GM19099 (cell line): ENCODE results near the gene BRSK2.

Experiments
- POLR2A ChIP-seq: IDR thresholded peaks from 3 replicates; pipeline ENCODE4 v1.6.1; 2011; ENCODE audit warnings: low read depth; ENCODE audit not compliant: insufficient read length; ENCODE audit errors: extremely low read depth

The BRSK2 gene

GRCh38 chr11:1500466-1501420, 111.0 kb downstream of the BRSK2 start:
- no peak for TF ChIP-seq POLR2A

DNA sequence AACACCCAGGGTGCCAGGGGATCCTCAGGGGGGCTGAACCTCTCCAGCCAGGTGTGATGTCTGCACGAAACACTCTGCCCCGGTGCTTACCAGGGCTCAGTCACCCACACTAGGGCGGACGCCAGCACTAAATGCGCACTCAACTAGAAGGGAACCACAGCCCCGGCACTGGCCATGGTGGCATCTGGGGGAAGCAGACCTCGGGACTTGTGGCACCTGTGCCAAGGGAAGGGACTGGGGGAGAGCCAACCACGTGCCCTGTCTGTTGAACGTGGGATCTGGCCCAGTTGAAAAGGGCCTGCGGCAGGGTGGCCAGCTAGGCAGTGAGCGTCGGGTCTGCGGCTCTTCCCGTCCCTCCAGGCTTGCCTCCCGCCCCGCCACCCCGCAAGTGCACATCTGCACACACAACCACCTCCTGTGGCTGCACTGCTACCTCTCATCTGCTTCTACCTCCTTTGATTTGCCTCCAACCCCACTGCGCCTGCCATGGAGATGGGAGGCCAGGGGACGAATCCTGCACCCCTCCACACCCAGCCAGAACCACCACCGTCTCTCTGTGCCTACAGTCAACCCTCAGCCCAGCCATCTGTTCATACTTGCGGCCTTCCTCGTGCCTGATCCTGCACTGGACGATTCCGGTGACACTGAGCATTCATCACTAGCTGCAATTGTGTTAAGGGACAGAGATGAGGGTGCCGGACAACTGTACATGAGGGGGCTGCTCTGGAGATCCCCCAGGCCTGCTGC, 111.9 kb downstream of the BRSK2 start:
- TF ChIP-seq POLR2A = no peak

DNA sequence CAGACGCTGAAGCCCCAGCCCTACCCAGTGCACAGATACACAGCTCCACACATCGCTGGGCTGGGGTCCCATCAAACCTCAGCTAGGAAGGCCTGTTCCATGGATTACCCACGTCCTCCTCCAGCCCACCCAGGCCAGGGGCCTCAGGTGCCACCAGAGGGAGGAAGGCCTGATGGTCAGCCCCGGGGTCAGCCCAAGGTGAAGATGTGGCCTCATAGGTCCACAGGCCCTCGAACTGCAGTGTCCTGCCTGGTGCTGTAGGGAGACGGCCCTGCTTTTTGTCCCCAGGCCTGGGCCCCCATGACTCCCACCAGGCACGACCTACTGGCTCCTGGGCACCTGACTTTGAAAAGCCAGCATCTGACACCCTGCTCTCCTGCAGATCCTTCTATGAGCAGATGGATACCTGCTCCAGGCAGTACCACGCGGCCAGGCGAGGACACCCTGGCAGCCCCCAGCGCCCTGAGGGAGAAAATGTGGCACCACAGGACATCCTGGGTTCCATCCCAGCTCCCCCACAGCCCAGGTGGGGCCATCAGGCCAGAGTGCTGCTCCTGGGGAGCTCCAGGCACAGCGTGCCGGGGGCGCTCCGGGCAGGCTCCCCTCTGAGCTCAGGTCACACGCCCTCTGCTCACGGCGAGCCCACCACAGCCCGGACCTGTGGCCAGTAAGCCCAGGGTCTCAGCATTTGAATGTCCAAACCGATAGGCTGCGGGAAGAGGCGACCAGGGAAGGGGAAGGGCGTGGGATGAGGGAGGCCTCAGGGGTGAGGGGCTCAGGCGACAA, 112.6 kb downstream of the BRSK2 start:
- TF ChIP-seq POLR2A = no peak

DNA sequence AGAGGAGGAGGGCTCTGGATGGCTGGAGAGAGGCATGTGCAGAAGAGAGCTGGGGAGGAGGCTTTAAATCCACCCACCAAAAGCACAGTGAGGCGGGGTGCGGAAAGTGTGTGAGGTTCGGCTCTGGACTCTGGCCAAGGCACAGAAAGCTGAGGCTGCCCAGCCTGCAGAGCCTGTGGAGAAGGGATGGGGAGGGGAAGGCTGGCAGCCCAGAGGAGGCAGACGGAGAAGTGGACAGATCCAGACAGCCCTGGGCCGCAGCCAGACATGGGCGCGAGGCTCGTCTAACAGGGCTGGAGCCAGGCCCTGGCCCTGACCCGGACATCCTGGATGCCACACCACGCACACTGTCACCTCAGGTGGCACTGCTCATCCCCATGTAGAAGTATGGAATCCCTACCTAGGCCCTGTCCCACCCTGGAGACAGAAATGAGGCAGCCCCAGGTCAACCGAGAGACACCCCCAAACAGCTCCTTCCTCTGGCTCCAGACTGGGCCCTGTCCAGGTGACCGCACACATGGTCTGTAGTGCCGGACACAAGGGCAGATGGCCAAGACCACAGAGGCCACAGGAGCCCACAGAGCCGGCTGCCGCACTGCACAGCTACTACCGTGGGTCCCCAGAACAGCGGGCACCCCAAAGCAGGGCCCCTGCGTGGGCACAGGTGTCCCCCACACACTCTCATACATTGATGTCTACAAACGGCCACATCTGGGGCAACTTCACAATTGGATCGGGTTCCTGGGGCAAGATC, 113.4 kb downstream of the BRSK2 start:
- TF ChIP-seq POLR2A = no peak

- TF ChIP-seq POLR2A = no peak
Observed at GRCh38 chr11:1503708-1504104, 114.0 kb downstream of the BRSK2 start.

- TF ChIP-seq POLR2A = no peak
Observed at GRCh38 chr11:1504138-1504537, 114.4 kb downstream of the BRSK2 start.

DNA sequence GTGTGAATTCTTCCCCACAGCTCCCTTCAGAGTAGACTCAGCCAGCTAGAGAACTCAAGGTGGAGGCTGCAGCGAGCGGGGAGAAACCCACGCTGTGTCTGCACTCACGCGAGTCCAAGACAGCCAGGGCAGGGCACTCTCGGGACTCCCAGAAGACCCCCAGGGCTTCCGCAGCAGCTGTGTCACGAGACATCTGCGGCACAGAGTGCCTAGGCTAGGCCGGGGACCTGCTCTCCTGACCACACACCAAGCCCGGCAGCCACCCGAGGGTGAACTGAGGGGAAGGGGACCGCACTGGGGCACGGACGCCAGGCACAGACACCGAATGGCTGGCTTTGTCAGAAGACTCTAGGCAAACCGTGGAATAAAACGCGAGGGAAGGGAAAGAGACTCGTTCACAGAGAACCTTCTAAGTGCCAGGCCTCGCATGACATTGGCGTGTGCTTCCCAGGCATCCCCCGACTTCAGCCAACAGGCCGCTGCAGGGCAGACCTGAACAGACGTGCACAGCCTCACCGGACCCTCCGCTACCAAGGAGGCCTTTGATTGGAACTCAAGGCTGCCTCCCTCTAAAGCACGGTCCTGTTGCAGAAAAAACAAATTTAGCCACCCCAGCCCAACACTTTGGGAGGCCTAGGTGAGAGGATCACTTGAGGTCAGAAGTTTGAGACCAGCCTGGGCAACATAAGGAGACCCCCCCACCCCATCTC, 115.0 kb downstream of the BRSK2 start:
- no peak for TF ChIP-seq POLR2A

- no peak for TF ChIP-seq POLR2A
Observed at GRCh38 chr11:1505480-1505879, 115.7 kb downstream of the BRSK2 start.

- no peak for TF ChIP-seq POLR2A
Observed at GRCh38 chr11:1506981-1507380, 117.2 kb downstream of the BRSK2 start.

DNA sequence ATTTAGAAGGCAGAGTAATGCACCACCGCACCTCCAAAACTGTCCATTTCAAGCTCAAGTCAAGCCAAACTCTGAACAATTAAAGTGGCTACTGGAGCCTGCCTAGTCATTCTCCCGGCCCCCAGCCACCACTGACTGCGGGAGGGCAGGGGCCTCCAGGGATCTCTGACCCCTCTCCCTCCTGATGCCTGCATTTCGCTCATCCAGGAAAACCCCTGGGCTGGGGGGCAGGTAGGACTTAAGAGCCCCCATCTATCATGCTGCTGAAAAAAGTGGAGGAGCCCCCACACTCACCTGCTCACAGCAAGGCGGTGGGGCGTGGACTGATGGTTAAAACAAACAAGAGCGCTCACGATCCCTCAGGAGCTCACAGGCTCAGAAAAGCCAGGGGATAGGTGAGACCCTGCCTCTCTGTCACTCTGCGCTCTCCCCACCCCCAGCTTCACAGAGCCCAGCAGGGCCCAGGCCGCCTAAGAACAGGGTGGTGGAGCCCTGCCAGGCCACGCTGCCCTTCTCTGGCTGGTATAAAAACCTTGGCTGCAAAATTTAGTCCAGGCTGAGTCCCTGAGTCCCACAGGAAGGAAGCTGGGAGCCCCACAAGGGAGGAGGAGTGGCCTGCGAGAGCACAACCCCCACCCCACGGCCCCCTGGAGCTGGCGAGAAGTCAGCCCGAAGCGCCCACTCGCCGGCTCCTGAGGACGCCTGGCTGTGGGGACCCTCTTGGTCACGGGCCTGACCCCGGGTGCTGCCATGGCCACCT, 117.8 kb downstream of the BRSK2 start:
- no peak for TF ChIP-seq POLR2A

- no peak for TF ChIP-seq POLR2A
Observed at GRCh38 chr11:1508491-1508891, 118.8 kb downstream of the BRSK2 start.

- no peak for TF ChIP-seq POLR2A
Observed at GRCh38 chr11:1508986-1509385, 119.3 kb downstream of the BRSK2 start.

GRCh38 chr11:1509626-1510255, 120.0 kb downstream of the BRSK2 start:
- no peak for TF ChIP-seq POLR2A
